GM12878 (cell line): ENCODE data around the gene NHLRC3. TPM values are rescaled to one million over a fixed set of nuclear protein-coding genes. Genes with fewer than 3 reads are reported as not detected.

ENCODE experiments used
- ATAC-seq: fragments of 200-7000 bp; cut with Tn5 transposase; 3 replicates; pipeline ENCODE4 v1.9.1; 2020; ENCODE audit warnings: mild to moderate bottlenecking, moderate library complexity
- BruUV-seq: library from RNA; stranded (reverse); fragments of 400-500 nt; replicated peaks from 2 replicates; lab custom pipeline; 2021; lab: Mats Ljungman, UMichigan
- CTCF ChIA-PET: fragments of 300-600 bp; sonication (Branson Sonifier 250); formaldehyde crosslinking; extraction: SDS; loops from one replicate; lab custom pipeline; 2021; ENCODE audit warnings: inconsistent platforms; lab: Yijun Ruan, JAX
- POLR2A ChIA-PET: fragments of 350-600 bp; formaldehyde crosslinking; extraction: SDS; loops from one replicate; lab custom pipeline; 2021; ENCODE audit warnings: inconsistent platforms; lab: Charles Lee
- RAD21 ChIA-PET: fragments of 300-600 bp; sonication (Branson Sonifier 250); formaldehyde crosslinking; loops from one replicate; lab custom pipeline; 2023; ENCODE audit warnings: antibody characterized with exemption; ENCODE audit not compliant: unreplicated experiment; lab: Charles Lee
- SMC1A ChIA-PET: fragments of 300-600 bp; sonication (Branson Sonifier 250); formaldehyde crosslinking; loops from one replicate; lab custom pipeline; 2023; ENCODE audit not compliant: unreplicated experiment, uncharacterized antibody; lab: Charles Lee
- DNase-seq: peaks from one replicate; pipeline ENCODE4 v3.0.0-alpha.2; 2011; ENCODE audit warnings: low read depth, low spot score
- FAIRE-seq: peaks from 3 replicates; lab custom pipeline; 2011; peaks lifted over from hg19 to GRCh38; lab: Jason Lieb, UNC
- H2AFZ ChIP-seq: 2 replicates; pipeline ENCODE4 v1.6.0; 2011; ENCODE audit warnings: low read depth, low read length, control low read depth; ENCODE audit not compliant: control insufficient read depth
- H3K27ac ChIP-seq: 2 replicates; pipeline ENCODE4 v1.5.1; 2011; ENCODE audit warnings: control low read depth; ENCODE audit not compliant: control insufficient read depth, insufficient read depth
- H3K27me3 ChIP-seq, 2 experiments: replicated peaks in 1 of 2; 2 replicates each; pipeline versions ENCODE4 v1.6.0 to v1.6.1; 2011; ENCODE audit warnings: low read length in 1 of 2; ENCODE audit not compliant: control insufficient read depth in 2 of 2, insufficient read depth in 2 of 2
- H3K36me3 ChIP-seq, 2 experiments: 2 replicates each; pipeline ENCODE4 v1.5.1; 2011; ENCODE audit warnings: low read length in 1 of 2; ENCODE audit not compliant: control insufficient read depth in 2 of 2, insufficient read depth in 2 of 2
- H3K4me1 ChIP-seq: 2 replicates; pipeline ENCODE4 v1.6.1; 2011; ENCODE audit warnings: mild to moderate bottlenecking, low read length, moderate library complexity, mixed read lengths; ENCODE audit not compliant: control insufficient read depth, insufficient read depth
- H3K4me2 ChIP-seq: 2 replicates; pipeline ENCODE4 v1.6.0; 2011; ENCODE audit warnings: control low read depth; ENCODE audit not compliant: control insufficient read depth, insufficient read depth
- H3K4me3 ChIP-seq: fragments of 200-600 bp; sonication (generic); 2 replicates; pipeline ENCODE4 v1.5.1; 2016
- H3K79me2 ChIP-seq: 2 replicates; pipeline ENCODE4 v1.6.0; 2011; ENCODE audit warnings: low read length; ENCODE audit not compliant: control insufficient read depth, insufficient read depth
- H3K9ac ChIP-seq: 2 replicates; pipeline ENCODE4 v1.8.0; 2011; ENCODE audit warnings: low read length, control low read depth, mixed read lengths; ENCODE audit not compliant: control insufficient read depth, insufficient read depth
- H3K9me3 ChIP-seq: replicated peaks from 3 replicates; pipeline ENCODE4 v1.5.1; 2011; ENCODE audit warnings: mild to moderate bottlenecking, low read length; ENCODE audit not compliant: control insufficient read depth, insufficient read depth
- H4K20me1 ChIP-seq: 2 replicates; pipeline ENCODE4 v1.6.0; 2011; ENCODE audit not compliant: control insufficient read depth, insufficient read depth
- BMI1 ChIP-seq: fragments of 450-650 bp; IDR thresholded peaks from 2 replicates; pipeline ENCODE4 v1.6.1; 2016; ENCODE audit warnings: mild to moderate bottlenecking, moderate library complexity, borderline replicate concordance
- EGR1 ChIP-seq, 2 experiments: IDR thresholded peaks; 1 replicate in 1 of 2; 2 replicates in 1 of 2; pipeline ENCODE4 v1.6.1; 2011 to 2012; ENCODE audit warnings: low read depth in 2 of 2, low read length in 2 of 2, borderline replicate concordance in 1 of 2, mild to moderate bottlenecking in 1 of 2, moderate library complexity in 1 of 2
- SRF ChIP-seq, 2 experiments: IDR thresholded peaks; 2 replicates each; pipeline ENCODE4 v1.6.1; 2011; ENCODE audit warnings: low read depth in 2 of 2, low read length in 2 of 2, mild to moderate bottlenecking in 1 of 2, moderate library complexity in 1 of 2
- WGBS: methylation state at CpG from one replicate; pipeline ENCODE4 v1.1.6; 2016; ENCODE audit warnings: low lambda C conversion rate; ENCODE audit not compliant: insufficient replicate concordance, insufficient coverage; ENCODE audit errors: missing lambda C conversion rate; 5-methylcytosine and 5-hydroxymethylcytosine counted together
- in situ Hi-C: fragments of 300-500 bp; cut with MboI; formaldehyde crosslinking; loops from 9 replicates; pipeline ENCODE4 v1.14.3; 2018; ENCODE audit warnings: mixed read lengths
- intact Hi-C: fragments of 100-400 bp; cut with micrococcal nuclease; formaldehyde crosslinking; loops from one replicate; pipeline ENCODE4 v1.14.2; 2022; ENCODE audit not compliant: unreplicated experiment
- polyA plus RNA-seq, 11 experiments: library from polyadenylated mRNA; depleted of rRNA in 4 of 11; unstranded in 6 of 11; stranded (reverse) in 5 of 11; fragments of >200 nt; fragmentation: Nextera tagmentation in 4 of 11; fragmentation: Illumina TruSeq in 1 of 11; extraction: Ambion mirVana in 4 of 11; extraction: Trizol in 1 of 11; gene quantifications; 1 replicate in 1 of 11; 2 replicates in 10 of 11; pipeline versions ENCODE4 v1.2.1 to v1.2.3, GENCODE V29; 2011 to 2016; ENCODE audit warnings: inconsistent platforms in 2 of 11, missing spikeins in 2 of 11, low read depth in 1 of 11
- total RNA-seq, 4 experiments: library from RNA; depleted of rRNA in 3 of 4; stranded (reverse); fragments of >200 nt in 3 of 4; fragmentation: Illumina TruSeq in 1 of 4; extraction: Trizol in 1 of 4; gene quantifications; 2 replicates each; pipeline versions ENCODE4 v1.2.1 to v1.2.3, GENCODE V29; 2013 to 2021

Gene NHLRC3
- total and polyA plus RNA-seq, 10 of the 15 experiments (the other 5 are each of a cell fraction or from before 2014, with no cell fraction given): 8.3 to 38.0 (median 18.9) TPM

- Histone ChIP-seq H3K4me3 (no peak overlapping the region), H3K27ac (no peak overlapping the region), H4K20me1 (no peaks in the 10 kb centered on the region), H3K36me3 (0 out of 4 replicates have a peak, but pooled peaks cover 0 to 9% of the 10 kb centered on the region in 2 experiments), H3K4me2 (no peak overlapping the region), H3K9me3 (no peaks in the 10 kb centered on the region), H2AFZ (no peak overlapping the region), H3K27me3 (no peaks in the 10 kb centered on the region), H3K9ac (no peak overlapping the region), H3K4me1 (peaks cover 12% of the 10 kb centered on the region), H3K79me2 (no peaks in the 10 kb centered on the region)
- FAIRE-seq (no peak), DNase-seq (no peak), ATAC-seq (no peak)
- intact Hi-C loops (no loop called here), in situ Hi-C loops (loop anchor here (5.0 kb wide), 1 partner anchor 563 kb away; no protein-coding TSS in a partner anchor)
- ChIA-PET RAD21 (interaction anchor here (0.6 to 1.2 kb wide), 2 partner anchors 211 to 1992 kb away, joined by 4 read pairs; no protein-coding TSS in a partner anchor), POLR2A (interaction anchor here (1.2 kb wide), 1 partner anchor 10 kb away, joined by 6 read pairs; the partner anchor contains the start of gene NHLRC3), SMC1A (interaction anchor here (0.6 to 1.3 kb wide), 4 partner anchors 12 to 547 kb away, joined by 3 to 11 read pairs (median 4); no protein-coding TSS in a partner anchor), CTCF (interaction anchor here (1.1 to 1.8 kb wide), 4 partner anchors 31 to 568 kb away, joined by 3 to 5 read pairs (median 3); no protein-coding TSS in a partner anchor)
- BruUV-seq: no TSS peak
- no peak for TF ChIP-seq SRF (IDR thresholded peaks at IDR 0.05; ENCODE audit: low read depth in 2 of 2, low read length in 2 of 2)
- TF ChIP-seq BMI1: no peak
Measured at GRCh38 chr13:39048806-39049205, 10.6 kb downstream of the NHLRC3 start.

GRCh38 chr13:39049274-39049673, 11.0 kb downstream of the NHLRC3 start:
- Histone ChIP-seq H3K79me2 (no peaks in the 10 kb centered on the region), H3K36me3 (0 out of 4 replicates have a peak, but pooled peaks cover 0 to 9% of the 10 kb centered on the region in 2 experiments), H3K4me3 (no peak overlapping the region), H2AFZ (no peak overlapping the region), H3K4me1 (peaks cover 7% of the 10 kb centered on the region), H3K9me3 (no peaks in the 10 kb centered on the region), H3K4me2 (no peak overlapping the region)
- 98% methylated on average over 3 of the region's 3 CpGs for WGBS
- ChIA-PET SMC1A (interaction anchor here (0.6 to 1.3 kb wide), 2 partner anchors 13 to 63 kb away, joined by 3 to 6 read pairs; no protein-coding TSS in a partner anchor), RAD21 (interaction anchor here (0.6 kb wide), 1 partner anchor 1992 kb away, joined by 4 read pairs; no protein-coding TSS in a partner anchor)
- BruUV-seq: no TSS peak
- no peak for TF ChIP-seq EGR1 (IDR thresholded peaks at IDR 0.05; ENCODE audit: borderline replicate concordance in 1 of 2, low read depth in 2 of 2, low read length in 2 of 2)
- TF ChIP-seq, all 136 proteins: peak for 0
- in situ Hi-C loops: loop anchor here (5.0 kb wide), 1 partner anchor 563 kb away; no protein-coding TSS in a partner anchor
- no peak overlapping the region for H3K9ac ChIP-seq
- H4K20me1 ChIP-seq: no peaks in the 10 kb centered on the region; the same call in 1 of the 2 replicates
- intact Hi-C loops: no loop called here
- ATAC-seq (no peak), FAIRE-seq (no peak), DNase-seq (no peak)
- no peaks in the 10 kb centered on the region for H3K27me3 ChIP-seq
- ChIA-PET CTCF (interaction anchor here (1.1 to 1.8 kb wide), 2 partner anchors 212 to 567 kb away, joined by 3 to 5 read pairs; no protein-coding TSS in a partner anchor), POLR2A (no interaction called here)
- H3K27ac ChIP-seq: no peak overlapping the region
